HG03342 (cell line): ENCODE results near the gene PISD.

Source experiments
- ATAC-seq: cut with Tn5 transposase; IDR thresholded peaks from one replicate; pipeline ENCODE4 v1.9.1; 2021; ENCODE audit warnings: mild to moderate bottlenecking, moderate library complexity; ENCODE audit not compliant: unreplicated experiment

PISD gene

DNA sequence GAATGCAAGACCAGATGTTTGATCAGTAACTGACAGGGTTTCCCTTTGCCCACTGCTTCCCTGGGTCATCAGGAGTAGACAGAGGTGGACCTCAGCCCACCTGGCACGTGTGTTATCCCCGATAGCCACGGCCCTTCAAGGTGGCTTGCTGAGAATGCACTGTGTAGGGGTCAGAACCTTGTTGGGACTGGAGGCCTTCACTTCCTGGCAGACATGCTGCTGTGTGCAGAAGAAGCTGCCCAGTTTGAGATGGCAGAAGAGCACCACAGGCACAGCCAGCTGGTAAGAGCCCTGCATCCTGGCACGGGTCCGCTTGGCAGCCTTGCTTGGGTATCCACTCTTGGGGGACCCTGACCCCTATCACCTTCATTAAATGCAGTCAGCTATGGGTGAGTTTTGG lies 83.8 kb downstream of the PISD start:
- ATAC-seq = no peak

DNA sequence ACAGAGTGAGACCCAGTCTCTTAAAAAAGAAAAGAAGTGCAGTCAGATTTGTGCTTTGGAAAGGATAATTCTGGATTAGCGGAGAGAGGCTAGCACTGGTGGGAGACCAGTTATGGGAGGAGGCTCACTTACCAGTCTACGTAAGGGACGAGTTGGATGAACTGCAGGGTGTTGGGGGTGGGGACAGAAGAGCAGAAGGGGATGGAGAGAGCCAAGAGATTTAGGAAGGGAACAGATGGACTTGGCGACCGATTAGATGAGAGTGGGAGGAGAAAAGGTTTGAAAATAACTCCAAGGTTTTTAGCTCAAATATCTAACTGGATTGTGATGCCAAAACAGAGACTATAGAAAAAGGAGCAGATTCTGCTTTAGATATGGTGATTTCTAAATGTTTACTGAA lies 84.3 kb downstream of the PISD start:
- ATAC-seq = no peak

DNA sequence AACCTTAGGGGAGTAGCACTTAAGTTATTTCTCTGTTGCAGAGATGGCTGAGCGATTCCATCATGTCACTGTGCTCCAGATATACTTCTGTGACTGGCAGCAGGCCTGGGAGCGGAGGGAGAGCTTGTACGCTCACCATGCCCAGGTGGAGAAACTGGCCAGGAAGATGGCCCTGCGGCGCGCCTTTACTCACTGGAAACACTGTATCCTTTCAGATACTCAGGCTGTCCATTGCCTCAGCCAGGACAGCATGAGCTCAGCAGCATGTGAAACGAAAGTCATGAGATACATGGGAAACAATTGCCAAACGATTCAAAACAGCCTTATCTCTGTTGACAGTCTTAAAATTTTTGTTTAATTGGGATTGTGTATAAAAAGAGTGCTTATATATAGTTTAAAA lies 86.8 kb downstream of the PISD start:
- ATAC-seq = no peak

DNA sequence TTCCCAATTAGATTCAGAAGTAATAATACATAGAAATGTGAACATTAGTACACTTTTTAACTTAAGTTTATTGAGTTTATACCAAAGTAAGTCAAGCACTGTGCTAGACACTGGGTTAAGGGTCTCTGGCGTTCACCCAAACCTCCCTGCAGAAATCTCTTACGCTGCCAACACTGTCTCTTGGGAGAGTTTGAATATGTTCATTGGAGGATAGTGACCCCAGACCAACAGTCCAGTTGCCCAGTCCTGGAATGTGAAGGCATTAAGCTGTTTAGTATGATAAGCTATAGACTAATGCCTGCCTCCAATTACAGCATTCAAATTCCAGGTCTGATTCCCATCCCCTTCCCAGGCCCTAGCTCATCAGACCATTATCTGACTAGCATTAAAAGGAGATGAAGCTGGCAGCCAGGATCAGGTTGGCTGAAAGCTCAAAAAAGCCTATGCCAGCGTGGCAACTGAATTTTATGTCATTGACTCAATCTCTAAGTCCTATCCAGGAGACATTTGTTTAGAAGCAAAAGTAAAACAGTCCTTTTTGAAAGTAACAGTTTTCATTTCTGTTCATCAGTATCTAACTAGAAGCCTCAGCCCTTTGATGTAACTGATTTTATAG lies 87.9 kb downstream of the PISD start:
- ATAC-seq = no peak

DNA sequence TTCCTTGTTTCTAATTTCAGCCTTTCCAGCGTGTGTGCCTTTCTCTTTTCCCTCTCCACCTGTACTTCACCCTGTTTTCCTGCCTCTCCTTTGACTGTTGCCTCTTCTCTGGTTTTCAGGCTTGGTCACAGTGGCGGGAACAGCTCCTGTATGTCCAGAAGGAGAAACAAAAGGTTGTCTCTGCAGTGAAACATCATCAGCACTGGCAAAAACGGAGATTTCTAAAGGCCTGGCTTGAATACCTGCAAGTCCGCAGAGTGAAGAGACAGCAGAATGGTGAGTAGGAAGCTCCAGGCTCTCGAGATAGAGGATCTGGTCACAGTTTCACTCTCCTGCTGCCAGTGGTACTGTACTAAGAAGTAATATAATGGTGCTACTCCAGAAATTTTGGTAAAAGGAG lies 89.1 kb downstream of the PISD start:
- ATAC-seq = no peak

DNA sequence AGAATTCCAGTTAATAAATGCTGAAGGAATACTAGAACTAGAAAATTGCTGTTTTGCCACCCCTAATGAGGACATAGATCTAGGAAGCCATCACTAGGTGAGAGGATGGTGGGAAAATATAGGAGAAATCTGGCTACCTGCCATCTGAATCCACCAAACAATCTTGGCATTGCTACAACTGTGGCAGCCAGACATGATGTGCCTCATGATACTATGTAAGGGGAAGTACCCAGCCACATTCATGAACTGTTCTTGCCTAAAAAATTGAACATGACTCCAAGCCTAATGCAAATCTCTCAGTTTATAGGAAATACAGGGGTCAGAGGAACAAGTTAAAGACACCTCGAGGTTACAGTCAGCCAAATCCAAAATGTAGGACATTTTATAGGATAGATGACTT lies 92.9 kb downstream of the PISD start:
- no peak for ATAC-seq
